ENCODE measurements around the gene GRIK4.

Gene GRIK4

GRCh38 chr11:120522021-120522420 is 10.5 kb downstream of the GRIK4 start:
- Histone ChIP-seq H3K27me3 (ENCODE audit: insufficient read depth, low read length, poor library complexity, severe bottlenecking) (no peaks in the 10 kb centered on the region), H3K79me2 (ENCODE audit: insufficient read depth, low read length) (no peaks in the 10 kb centered on the region), H2AFZ (ENCODE audit: low read length) (no peak overlapping the region), H3K4me2 (ENCODE audit: low read depth, low read length, poor library complexity, severe bottlenecking) (no peak overlapping the region), H3F3A (ENCODE audit: low read depth) (no peaks in the 10 kb centered on the region), H3K9me3 (ENCODE audit: insufficient read depth, low read depth, low read length) (no peaks in the 10 kb centered on the region), H3K9me2 (replicated peaks; ENCODE audit: low read depth, low read length) (no peaks in the 10 kb centered on the region), H3K4me1 (ENCODE audit: insufficient read depth, low read length, poor library complexity, severe bottlenecking) (no peaks in the 10 kb centered on the region), H3K36me3 (ENCODE audit: insufficient read depth, low read length) (no peaks in the 10 kb centered on the region), H4K20me1 (ENCODE audit: insufficient read depth, low read length, poor library complexity, severe bottlenecking) (no peaks in the 10 kb centered on the region), H3K9ac (ENCODE audit: low read depth, low read length, poor library complexity, severe bottlenecking) (no peak overlapping the region), H3K4me3 (ENCODE audit: low read length, poor library complexity, severe bottlenecking) (no peak overlapping the region)
- TF ChIP-seq EZH2phosphoT487 (IDR thresholded peaks at IDR 0.05; ENCODE audit: borderline replicate concordance) = no peak
- TF ChIP-seq, protein P1, sequence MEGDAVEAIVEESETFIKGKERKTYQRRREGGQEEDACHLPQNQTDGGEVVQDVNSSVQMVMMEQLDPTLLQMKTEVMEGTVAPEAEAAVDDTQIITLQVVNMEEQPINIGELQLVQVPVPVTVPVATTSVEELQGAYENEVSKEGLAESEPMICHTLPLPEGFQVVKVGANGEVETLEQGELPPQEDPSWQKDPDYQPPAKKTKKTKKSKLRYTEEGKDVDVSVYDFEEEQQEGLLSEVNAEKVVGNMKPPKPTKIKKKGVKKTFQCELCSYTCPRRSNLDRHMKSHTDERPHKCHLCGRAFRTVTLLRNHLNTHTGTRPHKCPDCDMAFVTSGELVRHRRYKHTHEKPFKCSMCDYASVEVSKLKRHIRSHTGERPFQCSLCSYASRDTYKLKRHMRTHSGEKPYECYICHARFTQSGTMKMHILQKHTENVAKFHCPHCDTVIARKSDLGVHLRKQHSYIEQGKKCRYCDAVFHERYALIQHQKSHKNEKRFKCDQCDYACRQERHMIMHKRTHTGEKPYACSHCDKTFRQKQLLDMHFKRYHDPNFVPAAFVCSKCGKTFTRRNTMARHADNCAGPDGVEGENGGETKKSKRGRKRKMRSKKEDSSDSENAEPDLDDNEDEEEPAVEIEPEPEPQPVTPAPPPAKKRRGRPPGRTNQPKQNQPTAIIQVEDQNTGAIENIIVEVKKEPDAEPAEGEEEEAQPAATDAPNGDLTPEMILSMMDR (conservative IDR thresholded peaks at IDR 0.05; ENCODE audit: low read length) = no peak

GRCh38 chr11:120522736-120523135 is 11.2 kb downstream of the GRIK4 start:
- H3K4me1 ChIP-seq (ENCODE audit: insufficient read depth, low read length, poor library complexity, severe bottlenecking) = no peaks in the 10 kb centered on the region
- no peaks in the 10 kb centered on the region for H3K9me2 ChIP-seq (replicated peaks; ENCODE audit: low read depth, low read length)
- no peaks in the 10 kb centered on the region for H3K79me2 ChIP-seq (ENCODE audit: insufficient read depth, low read length)
- H4K20me1 ChIP-seq (ENCODE audit: insufficient read depth, low read length, poor library complexity, severe bottlenecking) = no peaks in the 10 kb centered on the region
- no peak overlapping the region for H3K9ac ChIP-seq (ENCODE audit: low read depth, low read length, poor library complexity, severe bottlenecking)
- H3K4me3 ChIP-seq (ENCODE audit: low read length, poor library complexity, severe bottlenecking) = no peak overlapping the region
- H3K36me3 ChIP-seq (ENCODE audit: insufficient read depth, low read length) = no peaks in the 10 kb centered on the region
- H3K9me3 ChIP-seq (ENCODE audit: insufficient read depth, low read depth, low read length) = no peaks in the 10 kb centered on the region
- H3F3A ChIP-seq (ENCODE audit: low read depth) = no peaks in the 10 kb centered on the region
- TF ChIP-seq EZH2phosphoT487 (IDR thresholded peaks at IDR 0.05; ENCODE audit: borderline replicate concordance) = no peak
- TF ChIP-seq, protein P1 (conservative IDR thresholded peaks at IDR 0.05; ENCODE audit: low read length) = no peak
- no peak overlapping the region for H2AFZ ChIP-seq (ENCODE audit: low read length)
- no peaks in the 10 kb centered on the region for H3K27me3 ChIP-seq (ENCODE audit: insufficient read depth, low read length, poor library complexity, severe bottlenecking)
- H3K4me2 ChIP-seq (ENCODE audit: low read depth, low read length, poor library complexity, severe bottlenecking) = no peak overlapping the region

- TF ChIP-seq EZH2phosphoT487 (IDR thresholded peaks at IDR 0.05; ENCODE audit: borderline replicate concordance) = no peak
- TF ChIP-seq, protein P1 (conservative IDR thresholded peaks at IDR 0.05; ENCODE audit: low read length) = no peak
Observed at GRCh38 chr11:120523196-120523595, 11.6 kb downstream of the GRIK4 start.

More at GRCh38 chr11:120523196-120523595, 11.6 kb downstream of the GRIK4 start:
- no peaks in the 10 kb centered on the region for H3K36me3 ChIP-seq (ENCODE audit: insufficient read depth, low read length)
- no peak overlapping the region for H2AFZ ChIP-seq (ENCODE audit: low read length)
- H3K4me2 ChIP-seq (ENCODE audit: low read depth, low read length, poor library complexity, severe bottlenecking) = no peak overlapping the region
- no peak overlapping the region for H3K9ac ChIP-seq (ENCODE audit: low read depth, low read length, poor library complexity, severe bottlenecking)
- H4K20me1 ChIP-seq (ENCODE audit: insufficient read depth, low read length, poor library complexity, severe bottlenecking) = no peaks in the 10 kb centered on the region
- H3K4me3 ChIP-seq (ENCODE audit: low read length, poor library complexity, severe bottlenecking) = no peak overlapping the region
- H3K9me2 ChIP-seq (replicated peaks; ENCODE audit: low read depth, low read length) = no peaks in the 10 kb centered on the region
- no peaks in the 10 kb centered on the region for H3F3A ChIP-seq (ENCODE audit: low read depth)
- H3K4me1 ChIP-seq (ENCODE audit: insufficient read depth, low read length, poor library complexity, severe bottlenecking) = no peaks in the 10 kb centered on the region
- no peaks in the 10 kb centered on the region for H3K27me3 ChIP-seq (ENCODE audit: insufficient read depth, low read length, poor library complexity, severe bottlenecking)
- H3K79me2 ChIP-seq (ENCODE audit: insufficient read depth, low read length) = no peaks in the 10 kb centered on the region
- no peaks in the 10 kb centered on the region for H3K9me3 ChIP-seq (ENCODE audit: insufficient read depth, low read depth, low read length)
